Loucy (cell line): ENCODE measurements around the gene TMEM41A.

Source experiments
- CTCF ChIP-seq: fragments of 200-600 bp; sonication (generic); conservative IDR thresholded peaks from 2 replicates; pipeline ENCODE4 v1.5.1; 2014; ENCODE audit warnings: mild to moderate bottlenecking, antibody characterized with exemption, low read length
- EZH2phosphoT487 ChIP-seq: fragments of 200-600 bp; IDR thresholded peaks from 2 replicates; pipeline ENCODE4 v1.6.1; 2018; ENCODE audit warnings: antibody characterized with exemption, mild to moderate bottlenecking, moderate library complexity, borderline replicate concordance

DNA sequence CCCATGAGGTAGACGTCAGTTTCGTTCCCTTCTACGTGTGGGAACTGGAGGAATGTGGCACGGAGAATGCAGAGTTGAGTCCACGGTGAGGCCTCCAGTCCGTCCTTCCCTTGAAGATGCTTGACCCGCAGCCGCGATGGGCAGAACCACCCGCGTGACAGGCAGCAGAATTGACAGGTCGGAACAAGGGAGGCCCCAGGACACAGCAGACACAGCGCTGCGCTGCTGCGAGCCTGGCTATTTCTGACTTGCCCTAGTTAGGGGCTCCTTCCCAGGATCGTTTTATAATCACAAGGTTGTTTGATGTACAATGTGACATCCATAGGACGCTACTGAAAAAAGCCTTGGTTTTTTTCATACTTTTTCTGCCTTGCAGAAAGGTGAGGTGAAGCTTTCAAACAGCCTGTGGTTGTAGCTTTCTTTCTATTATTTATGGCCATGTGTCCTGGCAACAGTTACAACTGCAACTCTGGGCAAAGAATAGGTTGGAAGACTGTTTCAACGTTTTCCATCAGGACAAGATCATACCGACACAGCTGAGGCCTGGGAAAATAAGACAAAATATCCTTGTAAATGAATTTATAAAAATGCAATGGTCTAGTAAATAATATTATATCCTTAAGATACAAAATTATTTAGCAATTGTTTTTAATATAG, 9.6 kb upstream of the TMEM41A start:
- TF ChIP-seq CTCF (no peak), EZH2phosphoT487 (no peak)
